Endothelial cell (in vitro differentiated cells): ENCODE measurements around the gene VWC2. TPM values are rescaled to one million over a fixed set of nuclear protein-coding genes. Genes with fewer than 3 reads are reported as not detected.

Source experiments
- DNase-seq: peaks from one replicate; pipeline ENCODE4 v3.0.0; 2021; ENCODE audit warnings: low spot score
- H3K27ac Mint-ChIP-seq: one replicate; pipeline ENCODE4 v1.8.0; 2021; ENCODE audit warnings: mixed read lengths, inconsistent platforms; ENCODE audit not compliant: unreplicated experiment
- H3K27me3 Mint-ChIP-seq: one replicate; pipeline ENCODE4 v1.8.0; 2021; ENCODE audit warnings: mild to moderate bottlenecking, moderate library complexity, mixed read lengths, inconsistent platforms; ENCODE audit not compliant: unreplicated experiment
- H3K36me3 Mint-ChIP-seq: one replicate; pipeline ENCODE4 v1.8.0; 2021; ENCODE audit warnings: mild to moderate bottlenecking, low read depth, mixed read lengths, inconsistent platforms; ENCODE audit not compliant: unreplicated experiment
- H3K4me1 Mint-ChIP-seq: one replicate; pipeline ENCODE4 v1.8.0; 2021; ENCODE audit warnings: mild to moderate bottlenecking, mixed read lengths, inconsistent platforms; ENCODE audit not compliant: unreplicated experiment
- H3K4me3 Mint-ChIP-seq: one replicate; pipeline ENCODE4 v1.8.0; 2021; ENCODE audit warnings: mild to moderate bottlenecking, mixed read lengths, inconsistent platforms; ENCODE audit not compliant: unreplicated experiment
- H3K9me3 Mint-ChIP-seq: one replicate; pipeline ENCODE4 v1.8.0; 2021; ENCODE audit warnings: mixed read lengths, inconsistent platforms; ENCODE audit not compliant: unreplicated experiment
- CTCF ChIP-seq: fragments of 200-600 bp; sonication (generic); IDR thresholded peaks from one replicate; pipeline ENCODE4 v1.5.0; 2021; ENCODE audit warnings: antibody characterized with exemption; ENCODE audit not compliant: unreplicated experiment
- total RNA-seq: library from RNA; stranded (reverse); fragmentation: NEBNext Ultra II Directional; extraction: Animal tissue kit (Norgen Biotek cat#: 25700); gene quantifications from one replicate; pipeline ENCODE4 v1.2.1, GENCODE V29; 2021; ENCODE audit not compliant: unreplicated experiment

Gene VWC2
- total RNA-seq, 1 donor from 2014 or later: 0.05 TPM

- Mint-ChIP-seq H3K4me1 (peaks cover 11% of the 10 kb centered on the region), H3K36me3 (peaks cover 5% of the 10 kb centered on the region), H3K27me3 (peaks cover 5% of the 10 kb centered on the region), H3K27ac (no peak overlapping the region), H3K4me3 (no peak overlapping the region), H3K9me3 (peaks cover 6% of the 10 kb centered on the region)
- TF ChIP-seq CTCF: no peak
- DNase-seq: no peak
Observed at GRCh38 chr7:49770838-49771237, 2.6 kb upstream of the VWC2 start.

- H3K27ac Mint-ChIP-seq: no peak overlapping the region
Observed at GRCh38 chr7:49771427-49772176, 1.8 kb upstream of the VWC2 start.

GRCh38 chr7:49772916-49773217, 571 bp upstream of the VWC2 start:
- Mint-ChIP-seq H3K4me1 (peaks cover 11% of the 10 kb centered on the region), H3K4me3 (peak overlapping the region; percentile 95), H3K27ac (peak overlapping the region; percentile 80), H3K27me3 (peaks cover 10% of the 10 kb centered on the region), H3K9me3 (peaks cover 6% of the 10 kb centered on the region), H3K36me3 (peaks cover 5% of the 10 kb centered on the region)
- TF ChIP-seq CTCF: no peak
- no peak for DNase-seq

More at GRCh38 chr7:49771427-49772176, 1.8 kb upstream of the VWC2 start:
- peaks cover 6% of the 10 kb centered on the region for H3K9me3 Mint-ChIP-seq
- no peak for TF ChIP-seq CTCF
- H3K4me1 Mint-ChIP-seq: peaks cover 11% of the 10 kb centered on the region
- peaks cover 5% of the 10 kb centered on the region for H3K36me3 Mint-ChIP-seq
- H3K4me3 Mint-ChIP-seq: no peak overlapping the region
- H3K27me3 Mint-ChIP-seq: peaks cover 10% of the 10 kb centered on the region
- DNase-seq: no peak

GRCh38 chr7:49773936-49774458, 559 bp downstream of the VWC2 start:
- Mint-ChIP-seq H3K27me3 (peaks cover 10% of the 10 kb centered on the region), H3K27ac (no peak overlapping the region), H3K4me3 (no peak overlapping the region), H3K4me1 (peaks cover 11% of the 10 kb centered on the region), H3K36me3 (peaks cover 5% of the 10 kb centered on the region), H3K9me3 (peaks cover 6% of the 10 kb centered on the region)
- DNase-seq: peak; percentile 17
- TF ChIP-seq CTCF: no peak

- Mint-ChIP-seq H3K4me3 (peak overlapping the region; percentile 88), H3K9me3 (peaks cover 6% of the 10 kb centered on the region), H3K4me1 (peaks cover 11% of the 10 kb centered on the region), H3K27ac (no peak overlapping the region), H3K27me3 (peaks cover 10% of the 10 kb centered on the region), H3K36me3 (peaks cover 5% of the 10 kb centered on the region)
- peak; percentile 42 for DNase-seq
- no peak for TF ChIP-seq CTCF
Observed at GRCh38 chr7:49774459-49775064, 1.1 kb downstream of the VWC2 start.
